Stomach (tissue), 19 donors: ENCODE data around the gene CASP1. TPM values are rescaled to one million over a fixed set of nuclear protein-coding genes. Genes with fewer than 3 reads are reported as not detected.
"Not testable (repeated sequence)": the region's sequence is repeated elsewhere in the genome, so short reads cannot be mapped to it uniquely, and the experiment has no call there.

Experiments used
- DNase-seq, 2 donors: peaks; one replicate each; pipeline versions ENCODE4 v3.0.0 to v3.0.0-alpha.2; 2013 to 2019
- H3K27ac ChIP-seq, 5 donors: fragments of 200-600 bp in 4 of 5; sonication (generic) in 4 of 5; one replicate each; pipeline ENCODE4 v1.5.1; 2013 to 2019; ENCODE audit warnings: mild to moderate bottlenecking in 1 of 5, moderate library complexity in 1 of 5
- H3K27me3 ChIP-seq, 3 donors: fragments of 200-600 bp; sonication (generic); one replicate each; pipeline ENCODE4 v1.5.1; 2017 to 2019; ENCODE audit warnings: mixed run types in 1 of 3
- H3K36me3 ChIP-seq, 4 donors: fragments of 200-600 bp; sonication (generic); 1 replicate in 3 of 4; 2 replicates in 1 of 4; pipeline ENCODE4 v1.5.1; 2016 to 2019
- H3K4me1 ChIP-seq, 4 donors: fragments of 200-600 bp; sonication (generic); one replicate each; pipeline ENCODE4 v1.5.1; 2016 to 2019
- H3K4me3 ChIP-seq, 4 donors: fragments of 200-600 bp; sonication (generic) in 3 of 4; one replicate each; pipeline ENCODE4 v1.5.1; 2016 to 2019; ENCODE audit warnings: mild to moderate bottlenecking in 1 of 4
- H3K9me3 ChIP-seq, 4 donors: fragments of 200-600 bp; sonication (generic); one replicate each; pipeline ENCODE4 v1.5.1; 2016 to 2019
- EP300 ChIP-seq: sonication (generic); formaldehyde crosslinking; IDR thresholded peaks from one replicate; pipeline ENCODE4 v1.6.1; 2017; ENCODE audit warnings: antibody characterized with exemption
- POLR2A ChIP-seq, 4 donors: fragments of 450-650 bp; IDR thresholded peaks; one replicate each; pipeline ENCODE4 v1.6.1; 2016; ENCODE audit warnings: antibody characterized with exemption in 4 of 4, control low read depth in 2 of 4, mild to moderate bottlenecking in 1 of 4, moderate library complexity in 1 of 4
- POLR2AphosphoS5 ChIP-seq, 3 donors: sonication (generic); formaldehyde crosslinking; IDR thresholded peaks; one replicate each; pipeline ENCODE4 v1.6.1; 2016; ENCODE audit warnings: antibody characterized with exemption in 3 of 3
- WGBS, 5 donors: extraction: QIAGEN DNeasy Blood & Tissue Kit in 3 of 5; methylation state at CpG; one replicate each; pipeline versions ENCODE4 v1.1.5 to v1.1.7; 2013 to 2018; 5-methylcytosine and 5-hydroxymethylcytosine counted together
- intact Hi-C: fragments of 100-400 bp; cut with DNase I; formaldehyde crosslinking; loops from one replicate; pipeline ENCODE4 v1.15.1; 2023; ENCODE audit warnings: low total_unique reads
- long read RNA-seq, 10 donors: transcript quantifications; one replicate each; lab custom pipeline, GENCODE V29; 2026
- polyA plus RNA-seq, 3 donors: library from polyadenylated mRNA; stranded (reverse); fragments of 200-250 nt; gene quantifications; one replicate each; pipeline ENCODE4 v1.2.3, GENCODE V29; 2013
- total RNA-seq, 5 donors: library from RNA; depleted of rRNA; stranded (reverse); fragments of >200 nt; gene quantifications; one replicate each; pipeline versions ENCODE4 v1.1.0 to v1.2.3, GENCODE V29; 2014 to 2016
- TF ChIP-seq, protein P1 (sequence below), 7 experiments: fragments of 450-650 bp in 4 of 7; fragments of 200-600 bp in 3 of 7; sonication (generic) in 3 of 7; IDR thresholded peaks; one replicate each; pipeline ENCODE4 v1.5.1; 2016 to 2019; ENCODE audit warnings: antibody characterized with exemption in 7 of 7, control low read depth in 2 of 7, mild to moderate bottlenecking in 1 of 7
- donor health status: healthy with polysubstance abuse.
- donor health status: Bipolar disorder and iron deficiency.
- donor health status: healthy.

CASP1 gene
- 10 to 100 TPM in 1 of 5 donors, 1 to 10 TPM in 4; 2.3 to 71.0 (median 7.1) TPM for total RNA-seq
- 10 to 100 TPM; 19.9 to 26.6 (median 21.2) TPM for polyA plus RNA-seq
- long read RNA-seq, donor 1, result 0 reads
- long read RNA-seq, donor 2, partial matches to known transcripts, result 0 of 6 reads
- long read RNA-seq, donor 2, other reads (novel, unspliced or antisense), result 0 of 6 reads
- long read RNA-seq, donor 3, result 0 reads
- long read RNA-seq, donor 4, partial matches to known transcripts, result 0 of 1 reads
- long read RNA-seq, donor 4, other reads (novel, unspliced or antisense), result 0 of 1 reads
- long read RNA-seq, donor 5, partial matches to known transcripts, result 0 of 1 reads
- long read RNA-seq, donor 5, other reads (novel, unspliced or antisense), result 0 of 1 reads
- long read RNA-seq, donor 6, partial matches to known transcripts, result 0 of 4 reads
- long read RNA-seq, donor 6, other reads (novel, unspliced or antisense), result 0 of 4 reads
- long read RNA-seq, donor 7, partial matches to known transcripts, result 0 of 2 reads
- long read RNA-seq, donor 7, other reads (novel, unspliced or antisense), result 0 of 2 reads
- long read RNA-seq, donor 8, result 0 reads
- long read RNA-seq, donor 9, result 0 reads
- long read RNA-seq, donor 10, partial matches to known transcripts, result 0 of 4 reads
- long read RNA-seq, donor 10, other reads (novel, unspliced or antisense), result 0 of 4 reads

DNA sequence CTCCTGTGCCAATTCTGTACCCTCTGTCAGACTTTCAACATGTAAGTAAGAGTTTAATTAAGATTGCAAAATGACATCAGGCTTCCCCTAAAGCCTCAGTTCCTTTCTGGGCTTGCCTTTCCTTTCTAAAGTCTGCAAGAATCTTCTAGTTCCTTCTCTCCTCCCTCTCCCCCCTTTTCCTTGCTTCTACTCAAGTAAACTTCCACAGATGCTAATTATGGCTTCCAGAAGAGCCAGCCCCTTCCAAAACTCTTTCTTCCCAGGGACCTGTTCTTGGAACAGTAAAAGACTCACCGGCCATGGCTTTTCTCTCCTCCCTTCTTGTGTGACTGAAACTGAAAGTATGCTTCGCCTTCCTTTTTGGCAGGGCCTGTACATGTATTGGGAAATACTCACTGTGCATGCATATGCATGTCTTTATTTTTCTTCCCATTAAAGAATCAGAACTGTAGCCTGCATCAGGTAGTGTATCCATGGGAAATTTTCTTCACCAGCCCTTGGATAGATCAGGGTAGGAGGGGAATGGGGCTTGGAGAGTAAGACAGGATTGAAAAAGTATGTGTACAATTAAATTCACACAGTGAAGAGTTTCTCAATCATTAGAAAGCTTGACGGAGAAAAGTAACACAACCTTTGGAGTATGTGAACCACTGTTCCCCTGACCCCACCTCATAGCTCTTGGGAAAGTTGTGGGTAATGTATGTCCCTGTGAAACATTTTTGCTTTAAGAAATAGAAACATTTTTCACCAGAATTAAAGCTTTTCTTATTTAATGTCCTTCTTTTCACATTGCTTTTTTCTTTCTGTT is at the start of gene CASP1:
Gene CASP1, minus strand, starts transcription at position 332 of the 808 bp plus-strand sequence. Its CDS starts 31 bp downstream, at position 301.
- WGBS, 5 donors, result 5 to 14% (median 11%) methylated on average over 3 of the region's 3 CpGs
- Histone ChIP-seq H3K27me3 (no peaks in the 10 kb centered on the region), H3K4me3 (peak within 1 kb of the TSS; percentile 30 to 44 (median 39)), H3K4me1 (peaks cover 0 to 42% (median 17%) of the 10 kb centered on the region in 4 donors), H3K9me3 (no peaks in the 10 kb centered on the region), H3K36me3 (peaks cover 0 to 14% (median 12%) of the 10 kb centered on the region in 4 donors), H3K27ac (peak within 1 kb of the TSS; percentile 52 to 87 (median 79))
- peak; percentile 55 to 76 for DNase-seq
- intact Hi-C loops, result no loop called here
- no peak for TF ChIP-seq POLR2A (IDR thresholded peaks at IDR 0.05)
- TF ChIP-seq POLR2AphosphoS5 (IDR thresholded peaks at IDR 0.05), result peak; percentile 8 to 80 (median 78)
- TF ChIP-seq EP300, result no peak
- TF ChIP-seq, protein P1, sequence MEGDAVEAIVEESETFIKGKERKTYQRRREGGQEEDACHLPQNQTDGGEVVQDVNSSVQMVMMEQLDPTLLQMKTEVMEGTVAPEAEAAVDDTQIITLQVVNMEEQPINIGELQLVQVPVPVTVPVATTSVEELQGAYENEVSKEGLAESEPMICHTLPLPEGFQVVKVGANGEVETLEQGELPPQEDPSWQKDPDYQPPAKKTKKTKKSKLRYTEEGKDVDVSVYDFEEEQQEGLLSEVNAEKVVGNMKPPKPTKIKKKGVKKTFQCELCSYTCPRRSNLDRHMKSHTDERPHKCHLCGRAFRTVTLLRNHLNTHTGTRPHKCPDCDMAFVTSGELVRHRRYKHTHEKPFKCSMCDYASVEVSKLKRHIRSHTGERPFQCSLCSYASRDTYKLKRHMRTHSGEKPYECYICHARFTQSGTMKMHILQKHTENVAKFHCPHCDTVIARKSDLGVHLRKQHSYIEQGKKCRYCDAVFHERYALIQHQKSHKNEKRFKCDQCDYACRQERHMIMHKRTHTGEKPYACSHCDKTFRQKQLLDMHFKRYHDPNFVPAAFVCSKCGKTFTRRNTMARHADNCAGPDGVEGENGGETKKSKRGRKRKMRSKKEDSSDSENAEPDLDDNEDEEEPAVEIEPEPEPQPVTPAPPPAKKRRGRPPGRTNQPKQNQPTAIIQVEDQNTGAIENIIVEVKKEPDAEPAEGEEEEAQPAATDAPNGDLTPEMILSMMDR (IDR thresholded peaks at IDR 0.05), result no peak

DNA sequence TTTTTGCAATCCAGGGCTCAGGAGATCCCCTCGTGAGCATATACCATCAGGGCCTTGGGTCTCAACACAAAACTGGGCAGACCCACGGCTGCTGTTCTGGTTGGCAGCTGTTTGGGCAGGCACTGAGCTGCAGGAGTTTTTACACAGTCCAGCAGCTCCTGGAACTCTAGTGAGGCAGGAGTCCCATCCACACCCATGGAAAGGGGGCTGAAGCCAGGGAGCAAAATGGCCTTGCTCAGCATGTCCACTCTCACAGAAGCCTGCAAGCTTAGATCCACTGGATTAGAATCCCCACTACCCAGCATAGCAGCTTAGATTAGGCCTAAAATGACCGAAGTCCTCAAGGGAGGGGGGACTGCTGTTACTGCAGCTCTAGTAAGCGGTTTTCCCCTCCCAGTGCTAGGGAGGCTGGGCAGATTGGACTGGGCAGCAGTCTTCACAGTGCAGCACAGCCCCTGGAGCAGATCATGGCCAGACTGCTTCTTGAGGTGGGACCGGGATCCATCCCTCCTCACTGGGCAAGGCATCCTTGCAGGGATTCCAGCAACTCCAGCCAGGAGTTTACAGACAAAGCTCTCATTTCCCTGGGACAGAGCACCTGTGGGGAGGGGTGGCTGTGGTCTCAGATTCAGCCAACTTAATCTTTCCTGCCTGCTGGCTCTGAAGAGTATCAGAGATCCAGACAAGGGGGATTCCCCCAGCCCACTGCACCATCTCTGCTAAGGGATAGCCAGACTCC is 46.6 kb upstream of the CASP1 start:
- intact Hi-C loops, result no loop called here
- 84 to 98% (median 94%) methylated on average over 4 to 5 of the region's 5 CpGs for WGBS, 5 donors
- TF ChIP-seq, protein P1 (IDR thresholded peaks at IDR 0.05), result no peak
- no peak for DNase-seq
- Histone ChIP-seq H3K9me3 (no peaks in the 10 kb centered on the region), H3K36me3 (no peaks in the 10 kb centered on the region), H3K4me1 (peaks cover 0 to 4% (median 1%) of the 10 kb centered on the region in 4 donors), H3K27ac (no peak overlapping the region), H3K27me3 (no peaks in the 10 kb centered on the region), H3K4me3 (no peak overlapping the region)

DNA sequence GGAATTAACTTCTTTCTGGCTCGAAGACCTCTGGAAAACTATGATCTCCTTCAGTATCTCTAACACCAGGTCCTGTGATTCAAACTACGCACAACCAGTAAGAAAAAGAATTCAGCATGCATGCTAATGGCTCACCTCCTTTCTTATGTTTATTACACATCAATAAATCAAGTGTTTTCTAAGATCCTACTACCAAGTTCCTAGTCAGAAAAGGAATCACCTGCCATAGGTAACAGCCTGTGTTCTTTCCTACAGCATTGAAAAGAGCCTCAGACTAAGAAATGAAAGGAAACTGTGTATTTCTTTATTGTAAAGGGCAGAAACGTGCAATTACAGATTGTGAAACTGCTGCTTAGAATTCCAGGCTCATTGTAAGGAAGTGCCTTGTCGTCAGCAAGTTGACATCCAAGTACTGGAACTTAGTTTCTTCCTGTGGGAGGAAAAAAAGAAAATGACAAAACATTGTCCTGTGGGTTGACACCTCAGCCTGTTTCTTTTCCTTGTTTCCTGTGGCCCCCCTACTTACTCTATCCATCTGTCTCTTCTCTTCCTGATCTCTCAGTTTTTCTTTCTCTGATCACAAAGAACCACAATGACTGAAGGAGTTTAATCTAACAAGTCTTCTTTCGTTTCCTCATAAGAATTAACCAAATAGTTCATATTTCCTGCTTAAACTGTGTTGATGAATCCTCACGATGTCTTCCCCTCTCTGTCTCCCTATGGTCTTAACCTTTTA is 45.4 kb upstream of the CASP1 start:
- WGBS, 5 donors, result 46 to 54% (median 50%) methylated on average over 6 of the region's 6 CpGs
- H3K4me1 ChIP-seq, result not testable (repeated sequence)
- H3K27ac ChIP-seq, result peak overlapping the region in 2 of 5 donors; percentile 14 to 16

DNA sequence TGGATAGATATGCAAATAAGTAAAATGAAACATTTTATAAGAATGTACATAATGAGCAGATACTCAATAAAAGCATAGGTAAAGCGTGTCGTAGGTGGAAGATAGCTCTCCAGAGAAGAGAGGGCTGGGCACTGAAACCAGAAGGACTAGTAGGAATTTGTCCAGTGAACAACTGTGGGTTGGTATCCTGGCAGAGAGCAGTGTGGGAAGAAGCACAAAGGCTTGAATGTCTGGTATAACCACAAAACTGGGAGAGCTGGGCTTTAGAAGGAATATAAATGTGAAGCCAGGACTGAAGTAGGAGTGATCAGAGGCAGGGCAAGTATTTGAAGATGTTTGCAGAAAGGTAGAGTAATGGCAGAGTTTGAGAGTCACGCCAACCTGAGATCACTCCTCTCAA is 43.3 kb upstream of the CASP1 start:
- H3K9me3 ChIP-seq, result no peaks in the 10 kb centered on the region
- no peak for DNase-seq
- no peaks in the 10 kb centered on the region for H3K36me3 ChIP-seq
- H3K4me1 ChIP-seq, result peaks cover 0 to 4% (median 1%) of the 10 kb centered on the region in 4 donors
- TF ChIP-seq EP300, result no peak
- TF ChIP-seq POLR2AphosphoS5 (IDR thresholded peaks at IDR 0.05), result no peak
- TF ChIP-seq, protein P1 (IDR thresholded peaks at IDR 0.05), result no peak
- TF ChIP-seq POLR2A (IDR thresholded peaks at IDR 0.05), result no peak
- H3K4me3 ChIP-seq, result no peak overlapping the region
- WGBS, 5 donors, result 82 to 95% (median 91%) methylated on average over 3 of the region's 3 CpGs
- no peak overlapping the region for H3K27ac ChIP-seq
- intact Hi-C loops, result no loop called here
- H3K27me3 ChIP-seq, result no peaks in the 10 kb centered on the region

More for the DNA sequence above, 45.4 kb upstream of the CASP1 start:
- H3K27me3 ChIP-seq, intact Hi-C loops, H3K36me3 ChIP-seq, H3K4me3 ChIP-seq, DNase-seq, H3K9me3 ChIP-seq: not testable (repeated sequence)

DNA sequence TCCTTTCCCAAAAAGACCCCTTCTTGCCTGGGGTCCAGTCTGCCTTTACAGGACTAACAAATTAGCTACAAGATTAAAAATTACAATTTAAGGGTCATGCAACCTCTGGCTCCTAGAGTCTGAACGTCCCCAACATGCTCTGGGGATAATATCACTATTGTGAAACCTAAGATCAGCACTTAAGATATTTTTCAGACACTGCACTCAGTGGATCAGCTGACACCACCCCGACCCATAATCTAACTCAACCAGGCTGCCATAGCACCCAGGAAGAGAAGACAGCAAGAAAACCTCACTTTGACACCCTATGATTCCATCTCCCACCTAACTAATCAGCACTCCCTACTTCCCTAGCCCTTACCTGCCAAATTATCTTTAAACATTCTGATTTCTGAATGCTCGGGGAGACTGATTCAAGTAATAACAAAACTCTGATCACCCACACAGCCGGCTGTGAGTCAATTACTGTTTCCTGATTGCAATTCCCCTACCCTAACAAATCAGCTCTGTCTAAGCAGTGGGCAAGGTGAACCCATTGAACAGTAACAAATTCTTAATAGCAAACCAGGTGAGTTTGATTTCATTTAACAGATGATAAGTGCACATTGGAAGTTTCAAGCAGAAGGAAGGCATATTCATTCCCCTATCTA is 42.3 kb upstream of the CASP1 start:
- H3K4me3 ChIP-seq, DNase-seq, H3K27ac ChIP-seq, H3K9me3 ChIP-seq, H3K36me3 ChIP-seq, H3K27me3 ChIP-seq, H3K4me1 ChIP-seq, intact Hi-C loops: not testable (repeated sequence)
- WGBS, 5 donors, result 77 to 84% (median 80%) methylated on average over 4 of the region's 4 CpGs
